GM10248 (cell line): ENCODE measurements around the gene TBX15.
A peak's percentile ranks its signal among the peaks of the same experiment; 100 is the strongest.

Experiments used
- CTCF ChIA-PET: fragments of 300-600 bp; sonication (Branson Sonifier 250); formaldehyde crosslinking; extraction: SDS; loops from one replicate; lab custom pipeline; 2021; ENCODE audit warnings: antibody characterized with exemption; lab: Yijun Ruan, JAX
- POLR2A ChIA-PET: fragments of 350-650 bp; sonication (Branson Sonifier 250); formaldehyde crosslinking; extraction: SDS; loops from one replicate; lab custom pipeline; 2020; ENCODE audit warnings: antibody characterized with exemption; lab: Yijun Ruan, JAX
- DNase-seq: peaks from one replicate; pipeline ENCODE4 v3.0.0; 2012; ENCODE audit errors: extremely low spot score
- TF ChIP-seq, protein P1 (sequence below): IDR thresholded peaks from 2 replicates; pipeline ENCODE4 v1.5.1; 2012; ENCODE audit warnings: mild to moderate bottlenecking, low read depth; ENCODE audit errors: extremely low read depth, missing control alignments, control extremely low read depth

Gene TBX15

DNA sequence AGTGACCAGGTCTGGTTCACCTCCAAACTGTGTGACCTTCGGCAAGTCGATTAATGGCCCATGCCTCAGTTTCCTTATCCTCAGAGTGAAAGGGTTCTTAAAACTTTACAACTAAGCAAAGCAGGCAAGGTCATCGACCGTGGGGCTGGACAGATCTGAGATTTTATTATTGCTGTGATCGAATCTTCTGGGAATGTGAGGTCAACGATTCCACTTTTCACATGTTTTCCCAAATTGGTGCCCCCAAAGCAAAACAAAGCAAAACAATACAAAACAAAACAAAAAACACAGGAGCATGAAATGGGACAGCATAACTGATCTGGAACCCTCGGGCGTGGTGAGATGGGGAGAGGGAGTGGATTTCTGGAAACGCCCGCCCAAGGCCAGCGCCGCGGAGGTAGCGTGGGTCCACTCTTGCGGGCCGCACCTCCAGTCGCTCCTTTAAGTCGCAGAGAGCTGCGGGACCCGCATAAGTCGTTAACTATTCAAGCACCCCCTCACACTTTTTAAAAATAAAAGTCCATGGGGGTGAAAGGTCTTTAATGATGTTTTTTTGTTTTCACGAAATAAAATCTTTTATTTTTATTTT, 4.2 kb upstream of the TBX15 start:
- no peak for DNase-seq
- POLR2A ChIA-PET, result no interaction called here
- TF ChIP-seq, protein P1, sequence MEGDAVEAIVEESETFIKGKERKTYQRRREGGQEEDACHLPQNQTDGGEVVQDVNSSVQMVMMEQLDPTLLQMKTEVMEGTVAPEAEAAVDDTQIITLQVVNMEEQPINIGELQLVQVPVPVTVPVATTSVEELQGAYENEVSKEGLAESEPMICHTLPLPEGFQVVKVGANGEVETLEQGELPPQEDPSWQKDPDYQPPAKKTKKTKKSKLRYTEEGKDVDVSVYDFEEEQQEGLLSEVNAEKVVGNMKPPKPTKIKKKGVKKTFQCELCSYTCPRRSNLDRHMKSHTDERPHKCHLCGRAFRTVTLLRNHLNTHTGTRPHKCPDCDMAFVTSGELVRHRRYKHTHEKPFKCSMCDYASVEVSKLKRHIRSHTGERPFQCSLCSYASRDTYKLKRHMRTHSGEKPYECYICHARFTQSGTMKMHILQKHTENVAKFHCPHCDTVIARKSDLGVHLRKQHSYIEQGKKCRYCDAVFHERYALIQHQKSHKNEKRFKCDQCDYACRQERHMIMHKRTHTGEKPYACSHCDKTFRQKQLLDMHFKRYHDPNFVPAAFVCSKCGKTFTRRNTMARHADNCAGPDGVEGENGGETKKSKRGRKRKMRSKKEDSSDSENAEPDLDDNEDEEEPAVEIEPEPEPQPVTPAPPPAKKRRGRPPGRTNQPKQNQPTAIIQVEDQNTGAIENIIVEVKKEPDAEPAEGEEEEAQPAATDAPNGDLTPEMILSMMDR, result no peak
- CTCF ChIA-PET, result interaction anchor here (1.2 kb wide), 1 partner anchor 8 kb away, joined by 3 read pairs; no protein-coding TSS in a partner anchor

GRCh38 chr1:118991448-118991847, 3.3 kb upstream of the TBX15 start:
- DNase-seq, result no peak
- POLR2A ChIA-PET, result no interaction called here
- TF ChIP-seq, protein P1, result no peak
- CTCF ChIA-PET, result no interaction called here

DNA sequence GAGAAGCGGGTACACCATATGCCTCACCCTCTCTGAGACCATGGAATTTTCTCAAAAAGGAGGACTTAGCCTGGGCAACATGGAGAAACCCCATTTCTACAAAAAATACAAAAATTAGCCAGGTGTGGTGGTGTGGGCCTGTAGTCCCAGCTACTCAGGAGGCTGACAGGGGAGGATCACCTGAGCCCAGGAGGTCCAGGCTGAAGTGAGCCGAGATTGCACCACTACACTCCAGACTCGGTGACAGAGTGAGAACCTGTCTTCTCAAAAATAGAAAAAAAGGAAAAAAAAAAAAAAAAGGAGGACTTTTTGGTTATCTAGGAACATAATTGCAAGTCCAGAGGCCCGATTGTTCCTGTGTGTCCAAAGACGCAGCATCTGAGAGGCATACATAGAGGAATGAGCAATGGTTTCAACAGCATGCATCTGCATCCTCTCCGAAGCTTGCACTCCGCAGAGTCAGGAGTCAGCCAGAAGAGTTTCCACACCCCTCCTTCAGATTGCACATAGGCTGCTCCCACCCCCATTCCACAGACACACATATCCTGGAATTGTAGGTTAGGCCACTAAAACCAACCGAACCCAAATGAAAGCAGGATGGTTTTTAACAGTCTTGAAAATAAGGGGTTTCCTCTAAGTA, 2.5 kb upstream of the TBX15 start:
- DNase-seq, result no peak
- ChIA-PET CTCF (no interaction called here), POLR2A (no interaction called here)
- TF ChIP-seq, protein P1, result no peak

GRCh38 chr1:118989878-118990378, 1.8 kb upstream of the TBX15 start:
- ChIA-PET CTCF (interaction anchor here (0.9 kb wide), 1 partner anchor 19 kb away, joined by 4 read pairs; no protein-coding TSS in a partner anchor), POLR2A (no interaction called here)
- TF ChIP-seq, protein P1, result no peak
- DNase-seq, result no peak

GRCh38 chr1:118989006-118989815, 1.1 kb upstream of the TBX15 start:
- TF ChIP-seq, protein P1, result no peak
- POLR2A ChIA-PET, result no interaction called here
- CTCF ChIA-PET, result interaction anchor here (0.9 to 1.1 kb wide), 2 partner anchors 19 to 338 kb away, joined by 3 to 4 read pairs; no protein-coding TSS in a partner anchor
- DNase-seq, result no peak

GRCh38 chr1:118987468-118988185, 516 bp downstream of the TBX15 start:
- DNase-seq, result peak; percentile 36
- TF ChIP-seq, protein P1, result no peak
- ChIA-PET CTCF (no interaction called here), POLR2A (no interaction called here)
